Stimulated activated CD8-positive, alpha-beta memory T cell treated with anti-CD3 and anti-CD28 coated beads, Interleukin-15, amount 100 ng/mL, for 4 hours (primary cell): ENCODE data around the gene RBM17.
"Not testable (repeated sequence)": the region's sequence is repeated elsewhere in the genome, so short reads cannot be mapped to it uniquely, and the experiment has no call there.

ENCODE experiments used
- DNase-seq, 2 donors: peaks; one replicate each; pipeline ENCODE4 v3.0.0-alpha.2; 2020; ENCODE audit warnings: low read depth in 2 of 2

RBM17 gene

GRCh38 chr10:6056411-6057135, 32.3 kb upstream of the RBM17 start:
- DNase-seq = no peak

GRCh38 chr10:6058682-6059475, 30.0 kb upstream of the RBM17 start:
- DNase-seq = no peak

GRCh38 chr10:6059506-6059905, 29.3 kb upstream of the RBM17 start:
- no peak for DNase-seq

GRCh38 chr10:6061056-6061455, 27.8 kb upstream of the RBM17 start:
- DNase-seq = no peak

- peak; percentile 44 to 59 for DNase-seq
Measured at GRCh38 chr10:6062101-6062771, 26.6 kb upstream of the RBM17 start, which contains the start of gene IL2RA. IL2RA (minus strand) TSS chr10:6062367; CDS start chr10:6062151, 216 bp downstream.

GRCh38 chr10:6064119-6064518, 24.7 kb upstream of the RBM17 start:
- DNase-seq = no peak

GRCh38 chr10:6064726-6065125, 24.1 kb upstream of the RBM17 start:
- DNase-seq = not testable (repeated sequence)

GRCh38 chr10:6065406-6065805, 23.4 kb upstream of the RBM17 start:
- no peak for DNase-seq

- DNase-seq = no peak
Measured at GRCh38 chr10:6065835-6066234, 23.0 kb upstream of the RBM17 start.

- no peak for DNase-seq
Measured at GRCh38 chr10:6067457-6067856, 21.4 kb upstream of the RBM17 start.

GRCh38 chr10:6068006-6068405, 20.8 kb upstream of the RBM17 start:
- no peak for DNase-seq

- no peak for DNase-seq
Measured at GRCh38 chr10:6068422-6068821, 20.4 kb upstream of the RBM17 start.

GRCh38 chr10:6069081-6069931, 19.5 kb upstream of the RBM17 start:
- no peak for DNase-seq

- DNase-seq = peak in 1 of 2 donors; percentile 42
Measured at GRCh38 chr10:6070660-6071059, 18.2 kb upstream of the RBM17 start.

GRCh38 chr10:6071181-6072175, 17.4 kb upstream of the RBM17 start:
- no peak for DNase-seq

GRCh38 chr10:6072215-6072934, 16.5 kb upstream of the RBM17 start:
- DNase-seq = no peak

GRCh38 chr10:6074489-6075301, 14.1 kb upstream of the RBM17 start:
- no peak for DNase-seq

GRCh38 chr10:6077071-6077675, 11.7 kb upstream of the RBM17 start:
- no peak for DNase-seq
